Measurements from ENCODE around the gene ZFR2.
A peak's percentile ranks its signal among the peaks of the same experiment; 100 is the strongest.

The ZFR2 gene

GRCh38 chr19:3837922-3838321 lies 30.9 kb downstream of the ZFR2 start:
- no peak for DNase-seq (ENCODE audit: low read depth in 1 of 2, low spot score in 1 of 2)

DNA sequence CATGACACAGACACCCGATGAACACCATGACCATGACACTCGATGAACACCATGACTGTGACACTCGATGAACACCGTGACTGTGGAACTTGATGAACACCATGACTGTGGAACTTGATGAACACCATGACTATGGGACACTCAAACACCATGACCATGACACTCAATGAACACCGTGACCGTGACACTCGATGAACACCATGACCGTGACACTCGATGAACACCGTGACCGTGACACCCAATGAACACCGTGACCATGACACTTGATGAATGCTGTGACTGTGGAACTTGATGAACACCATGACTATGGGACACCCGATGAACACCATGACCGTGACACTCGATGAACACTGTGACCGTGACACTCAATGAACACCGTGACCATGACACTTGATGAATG lies 31.5 kb downstream of the ZFR2 start:
- no peak for DNase-seq (ENCODE audit: low read depth in 1 of 2, low spot score in 1 of 2)

DNA sequence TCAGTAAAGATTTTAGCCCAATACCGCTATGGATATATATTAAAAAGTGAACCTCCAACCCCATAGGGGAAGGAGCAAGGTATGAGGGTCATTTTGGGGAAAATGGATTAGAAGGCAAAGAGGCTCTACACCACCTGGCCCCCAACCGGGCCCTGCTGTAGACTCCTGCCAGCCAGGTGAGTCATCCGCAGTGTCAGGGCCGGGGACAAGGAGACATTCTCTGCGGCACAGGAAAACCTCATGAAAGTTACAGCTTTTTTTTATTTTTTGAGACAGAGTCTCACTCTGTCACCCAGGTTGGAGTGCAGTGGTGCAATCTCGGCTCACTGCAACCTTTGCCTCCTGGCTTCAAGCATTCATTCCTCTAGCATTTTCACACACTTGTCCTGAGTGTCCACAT lies 32.0 kb downstream of the ZFR2 start:
- no peak for DNase-seq (ENCODE audit: low read depth in 1 of 2, low spot score in 1 of 2)

DNA sequence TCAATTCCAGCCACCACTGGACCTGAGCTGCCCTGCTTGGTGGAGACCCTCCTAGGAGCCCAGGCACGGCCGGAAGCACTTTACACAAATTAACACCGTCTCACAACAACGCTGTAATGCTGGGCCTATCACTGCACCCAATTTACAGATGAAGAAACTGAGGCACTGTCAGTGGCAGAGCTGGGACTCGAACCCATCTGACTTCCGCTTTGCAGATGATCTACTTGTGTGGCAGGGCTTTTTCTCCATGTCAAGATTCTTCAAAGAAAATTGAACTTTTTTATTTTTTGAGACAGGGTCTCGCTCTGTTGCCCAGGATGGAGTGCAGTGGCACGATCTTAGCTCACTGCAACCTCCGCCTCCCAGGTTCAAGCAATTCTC lies 33.8 kb downstream of the ZFR2 start:
- no peak for DNase-seq (ENCODE audit: low read depth in 1 of 2, low spot score in 1 of 2)

- DNase-seq (ENCODE audit: low read depth in 1 of 2, low spot score in 1 of 2) = no peak
These were observed 34.3 kb downstream of the ZFR2 start for GRCh38 chr19:3834349-3835054.

DNA sequence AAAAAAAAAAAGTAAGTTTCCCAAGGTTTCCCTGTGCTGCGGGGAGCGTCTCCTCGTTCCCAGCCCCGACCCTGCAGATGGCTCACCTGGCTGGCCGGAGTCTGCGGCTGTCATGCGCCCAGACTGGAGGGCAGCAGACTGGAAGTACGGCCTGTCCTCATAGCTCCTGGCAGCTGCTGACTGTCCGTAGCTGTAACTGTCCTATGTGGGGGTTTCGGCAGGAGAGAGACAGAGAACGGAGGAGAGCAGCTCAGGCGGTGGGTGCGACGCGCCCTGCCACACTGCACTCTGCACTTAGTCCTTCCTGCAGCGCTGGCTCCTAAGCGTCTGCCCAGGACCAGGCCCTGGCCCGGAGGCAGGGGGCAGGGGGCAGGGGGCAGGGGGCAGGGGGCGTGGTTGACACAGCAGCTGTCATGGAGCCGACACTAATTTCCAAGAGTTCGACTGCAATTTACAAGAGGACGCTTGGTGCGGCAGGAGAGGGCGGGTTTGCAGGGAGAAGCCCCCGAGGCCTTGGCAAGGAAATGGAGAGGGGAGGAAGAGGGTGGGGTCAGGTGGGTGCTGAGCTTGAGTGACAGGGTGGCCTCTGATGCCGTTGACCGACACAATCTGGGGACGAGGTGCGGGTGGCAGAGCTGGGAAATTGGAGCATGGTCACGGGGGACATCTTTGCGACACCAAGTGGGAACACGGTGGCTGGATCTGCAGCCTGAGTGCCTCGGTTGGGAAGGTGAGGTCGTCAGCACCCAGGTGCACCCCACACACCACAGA lies 35.1 kb downstream of the ZFR2 start:
- no peak for DNase-seq (ENCODE audit: low read depth in 1 of 2, low spot score in 1 of 2)

GRCh38 chr19:3832001-3832400 lies 36.8 kb downstream of the ZFR2 start:
- no peak for DNase-seq (ENCODE audit: low read depth in 1 of 2, low spot score in 1 of 2)

- DNase-seq (ENCODE audit: low read depth in 1 of 2, low spot score in 1 of 2) = no peak
These were observed 37.2 kb downstream of the ZFR2 start for GRCh38 chr19:3831601-3832000.

DNA sequence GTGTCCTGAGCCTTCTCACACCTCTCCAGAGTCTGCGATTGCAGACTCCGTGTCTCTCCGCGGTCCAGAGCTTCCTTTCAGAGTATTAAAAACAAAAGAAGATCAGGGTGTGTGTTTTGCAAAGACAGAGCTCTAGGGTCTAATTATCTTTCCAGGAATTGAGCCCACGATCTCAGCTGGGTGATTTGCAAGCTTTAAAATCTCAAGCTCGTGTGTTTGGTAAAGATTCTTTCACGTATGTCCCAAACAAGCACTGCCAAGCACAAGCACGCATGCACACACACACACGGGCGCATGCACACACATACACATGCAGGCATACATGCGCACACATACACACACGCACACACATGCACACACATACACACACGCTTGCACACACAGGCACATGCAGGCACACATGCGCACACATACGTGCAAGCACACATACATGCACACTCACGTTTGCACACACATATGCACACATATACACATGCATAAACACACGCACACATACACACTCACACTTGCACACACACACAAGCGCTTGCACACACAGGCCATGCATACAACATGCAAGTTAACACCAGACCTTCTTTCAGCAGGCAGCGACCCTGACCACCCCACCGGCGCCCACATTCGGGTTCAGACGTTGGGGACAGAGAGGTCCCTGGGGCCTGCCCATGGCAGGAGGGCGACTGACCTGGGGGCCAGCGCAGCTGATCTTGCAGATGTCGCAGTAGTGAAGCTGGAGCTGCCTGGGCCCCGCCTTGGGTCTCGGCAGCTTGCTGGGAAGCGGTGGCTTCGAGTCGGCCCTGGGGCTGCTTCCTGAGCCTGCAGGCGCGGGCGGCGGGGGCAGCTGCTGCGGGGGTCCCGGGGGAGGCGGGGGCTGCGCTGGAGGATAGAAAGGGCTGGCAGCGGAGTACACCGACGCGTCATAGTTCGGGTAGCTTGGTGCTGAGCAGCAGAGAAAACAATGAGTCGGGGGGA lies 37.9 kb downstream of the ZFR2 start:
- DNase-seq (ENCODE audit: low read depth in 1 of 2, low spot score in 1 of 2) = no peak

- no peak for DNase-seq (ENCODE audit: low read depth in 1 of 2, low spot score in 1 of 2)
These were observed 41.5 kb downstream of the ZFR2 start for GRCh38 chr19:3827306-3827705.

GRCh38 chr19:3826163-3826562 lies 42.7 kb downstream of the ZFR2 start:
- no peak for DNase-seq (ENCODE audit: low read depth in 1 of 2, low spot score in 1 of 2)

GRCh38 chr19:3825286-3825956 lies 43.4 kb downstream of the ZFR2 start:
- DNase-seq (ENCODE audit: low read depth in 1 of 2, low spot score in 1 of 2) = no peak

DNA sequence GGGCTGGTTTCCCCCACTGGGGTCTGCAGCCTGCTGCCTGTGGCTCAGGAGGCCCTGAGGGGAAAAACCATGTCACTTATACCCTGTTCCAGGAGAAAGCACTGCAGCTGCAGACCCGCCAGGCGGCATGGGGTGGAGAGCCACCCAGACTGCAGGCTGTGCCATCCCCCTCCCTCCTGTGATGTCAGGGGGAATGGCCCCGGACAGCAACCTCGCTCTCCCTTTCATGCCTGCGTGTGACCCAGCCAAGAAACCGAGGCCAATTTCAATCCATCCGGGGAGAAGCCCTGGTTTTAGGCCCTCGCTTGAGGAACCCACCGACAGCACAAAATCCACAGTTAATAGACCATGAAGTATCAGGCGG lies 45.5 kb downstream of the ZFR2 start:
- no peak for DNase-seq (ENCODE audit: low read depth in 1 of 2, low spot score in 1 of 2)

GRCh38 chr19:3822683-3823349 lies 46.0 kb downstream of the ZFR2 start:
- no peak for DNase-seq (ENCODE audit: low read depth in 1 of 2, low spot score in 1 of 2)

DNA sequence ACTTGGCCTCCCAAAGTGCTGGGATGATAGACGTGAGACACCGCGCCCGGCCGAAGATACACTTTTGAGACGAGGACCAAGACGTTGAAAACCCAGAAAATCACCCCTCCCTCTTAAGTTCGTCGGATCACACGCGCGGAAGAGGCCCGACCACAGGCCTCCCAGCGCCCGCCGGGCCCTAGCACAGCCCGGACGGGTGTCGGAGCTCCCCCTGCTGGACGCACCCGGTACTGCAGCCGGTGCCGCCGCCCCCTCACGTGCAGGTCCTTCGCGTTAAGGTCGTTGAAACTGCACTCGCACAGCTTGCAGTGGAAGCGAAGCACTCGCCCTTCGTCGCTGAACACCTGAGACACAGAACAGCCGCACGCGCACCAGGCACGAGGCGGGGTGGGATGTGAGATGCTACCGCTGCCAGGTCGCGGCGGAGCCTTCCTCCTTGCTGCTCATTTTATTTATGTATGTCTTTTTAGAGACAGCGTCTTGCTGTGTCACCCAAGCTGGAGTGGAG lies 46.9 kb downstream of the ZFR2 start:
- peak; percentile 82 to 88 for DNase-seq (ENCODE audit: low read depth in 1 of 2, low spot score in 1 of 2)

DNA sequence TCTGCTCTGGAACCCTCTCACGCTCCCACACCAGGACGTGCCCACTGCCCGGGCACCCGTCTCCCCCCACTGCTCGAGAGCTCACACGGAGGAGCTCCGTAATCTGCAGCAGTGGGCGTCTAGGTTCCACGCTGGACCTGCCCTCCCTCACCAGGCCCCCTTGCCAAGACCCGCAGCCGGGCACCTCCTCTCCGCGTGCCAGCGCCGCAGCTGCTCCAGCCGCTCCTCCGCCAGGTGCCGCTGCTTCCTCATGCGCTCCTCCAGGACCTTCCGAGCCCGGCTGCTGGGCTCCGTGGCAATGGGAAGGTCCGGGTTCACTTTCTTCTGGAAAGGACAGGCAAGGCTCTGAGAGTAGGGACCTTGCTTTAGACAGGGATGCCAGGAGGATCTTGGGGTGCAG lies 47.7 kb downstream of the ZFR2 start:
- DNase-seq (ENCODE audit: low read depth in 1 of 2, low spot score in 1 of 2) = no peak

- no peak for DNase-seq (ENCODE audit: low read depth in 1 of 2, low spot score in 1 of 2)
These were observed 48.8 kb downstream of the ZFR2 start for GRCh38 chr19:3819989-3820388.

DNA sequence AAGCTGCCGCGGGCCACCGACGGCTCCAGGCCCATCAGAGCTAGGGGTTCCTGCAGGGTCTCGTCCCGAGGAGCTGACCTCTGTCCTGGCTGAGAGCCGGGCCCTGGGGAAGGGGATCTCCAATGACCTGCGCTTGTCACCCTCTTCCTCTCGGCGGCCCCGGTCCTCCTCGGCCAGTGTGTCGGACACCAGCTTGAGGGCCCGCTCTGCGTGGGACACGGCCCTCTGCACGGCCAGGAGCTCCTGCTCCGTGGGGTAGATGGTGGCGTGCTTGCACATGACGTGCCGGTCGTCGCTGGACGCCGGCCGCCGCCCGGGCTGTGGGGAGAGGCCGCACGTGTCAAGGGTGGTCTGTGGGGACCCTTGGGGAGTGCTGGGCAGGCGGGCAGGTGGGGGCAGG lies 49.9 kb downstream of the ZFR2 start:
- DNase-seq (ENCODE audit: low read depth in 1 of 2, low spot score in 1 of 2) = no peak

DNA sequence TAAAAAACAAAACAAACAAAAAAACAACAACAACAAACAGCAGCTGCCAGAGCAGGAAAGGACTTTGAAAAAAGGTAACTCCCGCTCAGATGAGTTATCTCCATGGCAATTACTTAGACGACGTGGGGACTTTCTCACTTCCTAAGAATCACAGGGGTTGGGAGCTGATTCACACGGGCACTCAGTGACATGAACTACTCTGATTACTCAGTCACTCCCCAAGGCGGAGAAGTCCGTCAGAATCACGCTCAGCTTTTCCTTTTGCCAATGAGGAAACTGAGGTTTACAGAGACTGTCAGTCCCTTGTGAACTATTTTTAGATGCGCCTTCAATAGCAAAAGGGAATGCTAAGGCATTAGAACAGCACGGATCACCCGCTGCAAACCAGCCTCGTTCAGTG lies 50.4 kb downstream of the ZFR2 start:
- DNase-seq (ENCODE audit: low read depth in 1 of 2, low spot score in 1 of 2) = no peak

- DNase-seq (ENCODE audit: low read depth in 1 of 2, low spot score in 1 of 2) = no peak
These were observed 51.1 kb downstream of the ZFR2 start for GRCh38 chr19:3817761-3818160.

All from stimulated activated CD4-positive, alpha-beta T cell treated with anti-CD3 and anti-CD28 coated beads, Interleukin-15, amount 100 ng/mL, for 1 hour (primary cell).